ENCODE measurements around the gene CYTH3. TPM values are rescaled to one million over a fixed set of nuclear protein-coding genes. Genes with fewer than 3 reads are reported as not detected.

CYTH3 gene
- total RNA-seq, 1 donor from 2014 or later = 24.9 TPM

DNA sequence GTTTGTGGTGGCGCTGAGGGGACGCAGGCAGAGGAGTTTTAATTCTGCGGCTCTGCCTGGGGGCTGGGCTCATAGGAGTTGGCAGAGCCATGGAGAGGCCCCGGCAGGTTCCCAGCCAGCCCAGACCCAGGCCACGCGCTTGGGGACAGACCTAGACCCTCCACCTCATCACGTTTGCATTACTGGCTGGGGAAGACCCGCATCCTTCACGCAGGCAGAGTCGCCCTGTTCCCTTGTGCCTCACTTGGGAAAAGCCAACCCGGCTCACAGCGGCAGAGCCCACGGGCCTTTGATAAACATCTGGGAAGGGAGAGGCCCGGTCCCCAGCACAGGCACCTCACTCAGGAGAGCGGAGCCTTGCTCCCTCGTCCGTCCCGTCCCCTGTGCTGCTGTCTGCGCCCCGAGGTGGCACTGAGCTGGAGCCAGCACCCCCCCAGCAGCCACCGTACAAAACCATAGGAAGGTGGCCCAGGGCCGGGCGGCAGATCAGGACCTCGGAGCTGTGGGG is 112.8 kb downstream of the CYTH3 start:
- no peak overlapping the region for H3K4me3 ChIP-seq (ENCODE audit: low read depth, low read length)
- H3K27me3 ChIP-seq (ENCODE audit: control insufficient read depth, insufficient read depth, low read length) = no peaks in the 10 kb centered on the region
- no peak for DNase-seq (ENCODE audit: low read depth)
- no peaks in the 10 kb centered on the region for H3K36me3 ChIP-seq (ENCODE audit: control insufficient read depth, insufficient read depth, low read length)
- no peak for TF ChIP-seq CTCF (IDR thresholded peaks at IDR 0.05; ENCODE audit: insufficient read depth, low read length, poor library complexity, severe bottlenecking)

- Histone ChIP-seq H3K4me3 (ENCODE audit: low read depth, low read length) (no peak overlapping the region), H3K36me3 (ENCODE audit: control insufficient read depth, insufficient read depth, low read length) (no peaks in the 10 kb centered on the region), H3K27me3 (ENCODE audit: control insufficient read depth, insufficient read depth, low read length) (no peaks in the 10 kb centered on the region)
- no peak for TF ChIP-seq CTCF (IDR thresholded peaks at IDR 0.05; ENCODE audit: insufficient read depth, low read length, poor library complexity, severe bottlenecking)
- no peak for DNase-seq (ENCODE audit: low read depth)
Observed at GRCh38 chr7:6159097-6159483, 113.3 kb downstream of the CYTH3 start.

- Histone ChIP-seq H3K4me3 (ENCODE audit: low read depth, low read length) (no peak overlapping the region), H3K27me3 (ENCODE audit: control insufficient read depth, insufficient read depth, low read length) (no peaks in the 10 kb centered on the region), H3K36me3 (ENCODE audit: control insufficient read depth, insufficient read depth, low read length) (no peaks in the 10 kb centered on the region)
- TF ChIP-seq CTCF (IDR thresholded peaks at IDR 0.05; ENCODE audit: insufficient read depth, low read length, poor library complexity, severe bottlenecking) = no peak
- DNase-seq (ENCODE audit: low read depth) = no peak
Observed at GRCh38 chr7:6158424-6159096, 113.9 kb downstream of the CYTH3 start.

- no peak overlapping the region for H3K4me3 ChIP-seq (ENCODE audit: low read depth, low read length)
- no peak for TF ChIP-seq CTCF (IDR thresholded peaks at IDR 0.05; ENCODE audit: insufficient read depth, low read length, poor library complexity, severe bottlenecking)
- no peaks in the 10 kb centered on the region for H3K36me3 ChIP-seq (ENCODE audit: control insufficient read depth, insufficient read depth, low read length)
- H3K27me3 ChIP-seq (ENCODE audit: control insufficient read depth, insufficient read depth, low read length) = no peaks in the 10 kb centered on the region
- DNase-seq (ENCODE audit: low read depth) = no peak
Observed at GRCh38 chr7:6157685-6158423, 114.6 kb downstream of the CYTH3 start.

- Histone ChIP-seq H3K36me3 (ENCODE audit: control insufficient read depth, insufficient read depth, low read length) (no peaks in the 10 kb centered on the region), H3K27me3 (ENCODE audit: control insufficient read depth, insufficient read depth, low read length) (no peaks in the 10 kb centered on the region), H3K4me3 (ENCODE audit: low read depth, low read length) (no peak overlapping the region)
- no peak for DNase-seq (ENCODE audit: low read depth)
- TF ChIP-seq CTCF (IDR thresholded peaks at IDR 0.05; ENCODE audit: insufficient read depth, low read length, poor library complexity, severe bottlenecking) = no peak
Observed at GRCh38 chr7:6156734-6157133, 115.7 kb downstream of the CYTH3 start.
